Measurements from ENCODE around the gene HSPB7.
"Not testable (repeated sequence)": the region's sequence is repeated elsewhere in the genome, so short reads cannot be mapped to it uniquely, and the experiment has no call there.

HSPB7 gene

GRCh38 chr1:16051039-16051438, 33.2 kb upstream of the HSPB7 start:
- in situ Hi-C loops (cut with MboI; ENCODE audit: low sequenced_read_pairs) = no loop called here

GRCh38 chr1:16050328-16050727, 32.5 kb upstream of the HSPB7 start:
- in situ Hi-C loops (cut with MboI; ENCODE audit: low sequenced_read_pairs) = no loop called here

GRCh38 chr1:16048573-16049189, 30.8 kb upstream of the HSPB7 start:
- in situ Hi-C loops (cut with MboI; ENCODE audit: low sequenced_read_pairs) = no loop called here

GRCh38 chr1:16047791-16048475, 30.1 kb upstream of the HSPB7 start:
- in situ Hi-C loops (cut with MboI; ENCODE audit: low sequenced_read_pairs) = no loop called here

- in situ Hi-C loops (cut with MboI; ENCODE audit: low sequenced_read_pairs) = no loop called here
These were observed 29.0 kb upstream of the HSPB7 start for GRCh38 chr1:16046842-16047241.

GRCh38 chr1:16043950-16044349, 26.1 kb upstream of the HSPB7 start:
- in situ Hi-C loops (cut with MboI; ENCODE audit: low sequenced_read_pairs) = no loop called here

- in situ Hi-C loops (cut with MboI; ENCODE audit: low sequenced_read_pairs) = no loop called here
These were observed 25.7 kb upstream of the HSPB7 start, which contains the start of gene CLCNKB for GRCh38 chr1:16043521-16043920. Gene CLCNKB (plus strand): TSS chr1:16043782. CDS start chr1:16044493, 711 bp downstream.

- in situ Hi-C loops (cut with MboI; ENCODE audit: low sequenced_read_pairs) = not testable (repeated sequence)
These were observed 24.8 kb upstream of the HSPB7 start for GRCh38 chr1:16042654-16043053.

- in situ Hi-C loops (cut with MboI; ENCODE audit: low sequenced_read_pairs) = no loop called here
These were observed 24.3 kb upstream of the HSPB7 start for GRCh38 chr1:16042096-16042495.

GRCh38 chr1:16041200-16041599, 23.4 kb upstream of the HSPB7 start:
- in situ Hi-C loops (cut with MboI; ENCODE audit: low sequenced_read_pairs) = no loop called here

GRCh38 chr1:16039871-16040270, 22.0 kb upstream of the HSPB7 start:
- in situ Hi-C loops (cut with MboI; ENCODE audit: low sequenced_read_pairs) = not testable (repeated sequence)

- in situ Hi-C loops (cut with MboI; ENCODE audit: low sequenced_read_pairs) = no loop called here
These were observed 20.7 kb upstream of the HSPB7 start for GRCh38 chr1:16038620-16038912.

- in situ Hi-C loops (cut with MboI; ENCODE audit: low sequenced_read_pairs) = not testable (repeated sequence)
These were observed 18.6 kb upstream of the HSPB7 start for GRCh38 chr1:16036461-16036860.

- in situ Hi-C loops (cut with MboI; ENCODE audit: low sequenced_read_pairs) = not testable (repeated sequence)
These were observed 15.3 kb upstream of the HSPB7 start for GRCh38 chr1:16033103-16033632.

GRCh38 chr1:16032388-16033102, 14.7 kb upstream of the HSPB7 start:
- in situ Hi-C loops (cut with MboI; ENCODE audit: low sequenced_read_pairs) = no loop called here

- in situ Hi-C loops (cut with MboI; ENCODE audit: low sequenced_read_pairs) = no loop called here
These were observed 13.7 kb upstream of the HSPB7 start for GRCh38 chr1:16031551-16031950.

- in situ Hi-C loops (cut with MboI; ENCODE audit: low sequenced_read_pairs) = no loop called here
These were observed 11.4 kb upstream of the HSPB7 start for GRCh38 chr1:16029288-16029687.

GRCh38 chr1:16029003-16029268, 11.1 kb upstream of the HSPB7 start:
- in situ Hi-C loops (cut with MboI; ENCODE audit: low sequenced_read_pairs) = not testable (repeated sequence)

- in situ Hi-C loops (cut with MboI; ENCODE audit: low sequenced_read_pairs) = no loop called here
These were observed 10.6 kb upstream of the HSPB7 start for GRCh38 chr1:16028237-16029002.

- in situ Hi-C loops (cut with MboI; ENCODE audit: low sequenced_read_pairs) = no loop called here
These were observed 9.1 kb upstream of the HSPB7 start for GRCh38 chr1:16026723-16027484.

- in situ Hi-C loops (cut with MboI; ENCODE audit: low sequenced_read_pairs) = not testable (repeated sequence)
These were observed 8.5 kb upstream of the HSPB7 start for GRCh38 chr1:16026302-16026701.
